NCI-H460 (cell line): Measurements from ENCODE around the gene ABHD10. TPM values are rescaled to one million over a fixed set of nuclear protein-coding genes. Genes with fewer than 3 reads are reported as not detected.
A peak's percentile ranks its signal among the peaks of the same experiment; 100 is the strongest.

Experiments used
- DNase-seq: peaks from one replicate; pipeline ENCODE4 v3.0.0-alpha.2; 2016; ENCODE audit warnings: low read depth; ENCODE audit errors: extremely low read depth
- total RNA-seq: library from RNA; depleted of rRNA; stranded (reverse); fragments of >200 nt; shearing (Covaris generic); gene quantifications from 2 replicates; pipeline ENCODE4 v1.2.3, GENCODE V29; 2014

ABHD10 gene
- total RNA-seq, 1 experiment from 2014 or later = 68.6 TPM

- DNase-seq = no peak
These were observed 20.9 kb downstream of the ABHD10 start for GRCh38 chr3:111999484-112000324.

- DNase-seq = no peak
These were observed 21.5 kb downstream of the ABHD10 start for GRCh38 chr3:112000367-112000771.

- no peak for DNase-seq
These were observed 22.1 kb downstream of the ABHD10 start for GRCh38 chr3:112000966-112001365.

- DNase-seq = no peak
These were observed 22.7 kb downstream of the ABHD10 start for GRCh38 chr3:112001526-112001925.

DNA sequence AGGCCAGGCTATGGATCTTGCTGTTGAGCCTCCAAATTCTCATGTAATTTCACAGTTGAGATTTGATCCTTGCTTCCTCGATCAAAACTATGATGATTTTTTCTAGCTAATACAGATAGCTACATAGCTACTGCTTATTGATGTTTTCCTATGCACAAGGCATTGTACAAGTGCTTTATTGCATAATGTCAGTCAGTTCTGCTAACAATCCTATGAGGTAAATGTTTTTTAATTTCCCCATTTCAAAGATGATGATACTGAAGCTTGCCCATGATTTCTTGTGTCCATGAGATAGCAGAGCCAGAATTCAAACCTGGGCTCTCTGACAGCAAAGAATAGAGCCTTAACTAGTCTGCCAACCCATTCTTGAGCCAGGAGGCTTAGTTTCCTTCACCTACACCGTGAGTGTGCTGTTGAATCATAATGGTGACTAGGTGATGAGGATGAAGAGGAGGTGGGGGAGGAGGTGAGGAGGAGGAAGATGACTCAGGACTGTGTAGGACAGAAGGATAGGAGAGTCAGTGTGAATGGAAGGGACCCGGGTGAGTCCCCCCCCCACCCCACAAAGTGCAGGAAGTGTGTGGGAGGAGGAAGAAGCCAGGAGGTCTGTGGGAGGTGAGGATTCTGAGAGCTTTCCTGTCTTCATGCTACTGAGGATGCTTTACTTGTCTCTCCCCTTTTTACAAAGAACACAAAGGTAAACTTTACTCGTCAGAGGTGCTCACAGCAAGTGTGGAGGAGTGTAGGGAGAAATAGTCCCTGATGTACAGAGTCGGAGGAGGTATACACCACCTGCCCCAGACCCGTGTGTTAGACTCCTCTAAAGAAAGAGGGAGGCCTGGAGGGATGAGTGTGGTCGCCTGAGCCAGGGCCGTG is 23.5 kb downstream of the ABHD10 start:
- no peak for DNase-seq

GRCh38 chr3:112003321-112004080 is 24.7 kb downstream of the ABHD10 start:
- no peak for DNase-seq

DNA sequence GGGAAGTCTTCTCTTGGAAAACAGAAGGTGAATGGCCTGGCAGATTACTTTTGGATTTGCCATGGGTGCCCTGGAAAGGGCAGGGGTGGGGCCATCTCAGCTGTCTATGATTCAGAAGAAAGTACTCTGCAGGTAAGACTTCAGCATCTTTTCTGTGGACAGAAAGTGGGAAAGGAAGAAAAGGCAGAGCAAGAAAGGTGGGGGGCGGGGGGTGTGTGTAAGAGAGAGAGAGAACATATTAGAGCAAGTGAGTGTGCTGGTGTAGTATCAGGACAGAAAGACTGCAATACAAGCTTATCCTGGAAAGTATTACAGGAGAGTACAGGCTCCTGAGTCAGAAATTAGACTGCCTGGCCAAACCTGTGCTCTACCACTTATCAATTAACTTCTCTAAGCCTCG is 25.4 kb downstream of the ABHD10 start:
- DNase-seq = no peak

- no peak for DNase-seq
These were observed 25.8 kb downstream of the ABHD10 start for GRCh38 chr3:112004669-112005068.

- DNase-seq = no peak
These were observed 26.4 kb downstream of the ABHD10 start for GRCh38 chr3:112005091-112005672.

DNA sequence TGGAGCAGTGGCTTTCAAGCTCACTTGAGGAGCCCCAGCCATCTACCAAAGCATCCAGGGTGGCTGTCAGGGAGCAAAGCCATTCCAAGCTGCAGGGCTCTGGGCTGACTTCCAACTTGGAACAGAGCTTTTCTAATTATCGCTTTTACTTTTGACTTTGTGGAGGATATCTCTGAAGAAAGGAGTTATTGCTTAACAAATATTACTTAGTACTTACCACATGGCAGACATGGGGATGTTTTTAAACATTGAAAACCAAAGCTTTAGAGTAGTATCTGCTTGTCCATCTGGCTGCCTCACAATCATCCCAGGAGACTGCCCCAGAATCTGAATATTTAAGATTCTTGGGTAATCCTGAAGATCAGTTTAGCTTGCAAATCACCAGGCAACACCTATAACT is 28.8 kb downstream of the ABHD10 start:
- no peak for DNase-seq

DNA sequence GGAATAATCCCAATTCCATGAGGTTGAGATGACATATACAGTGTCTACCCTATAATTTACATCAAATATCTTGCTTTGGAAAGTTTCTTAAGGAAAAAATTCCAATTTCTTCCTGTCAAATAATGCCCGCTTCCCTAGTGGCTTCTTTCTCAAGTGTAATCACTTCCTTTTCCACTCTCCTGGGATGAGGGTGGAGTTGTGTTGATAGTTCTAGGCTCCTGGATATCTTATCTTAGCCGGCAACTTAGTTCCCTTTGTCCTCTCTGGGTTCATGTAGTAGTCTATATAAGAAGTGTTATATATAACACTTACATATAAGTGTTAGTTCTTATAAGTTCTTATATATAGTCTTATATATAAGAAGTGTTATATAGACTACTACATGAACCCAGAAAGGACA is 30.8 kb downstream of the ABHD10 start:
- no peak for DNase-seq

GRCh38 chr3:112010636-112011035 is 31.8 kb downstream of the ABHD10 start:
- no peak for DNase-seq

GRCh38 chr3:112011376-112011940 is 32.6 kb downstream of the ABHD10 start:
- DNase-seq = no peak

GRCh38 chr3:112012205-112012992 is 33.6 kb downstream of the ABHD10 start:
- no peak for DNase-seq

GRCh38 chr3:112013058-112013783 is 34.4 kb downstream of the ABHD10 start:
- peak; percentile 68 for DNase-seq

DNA sequence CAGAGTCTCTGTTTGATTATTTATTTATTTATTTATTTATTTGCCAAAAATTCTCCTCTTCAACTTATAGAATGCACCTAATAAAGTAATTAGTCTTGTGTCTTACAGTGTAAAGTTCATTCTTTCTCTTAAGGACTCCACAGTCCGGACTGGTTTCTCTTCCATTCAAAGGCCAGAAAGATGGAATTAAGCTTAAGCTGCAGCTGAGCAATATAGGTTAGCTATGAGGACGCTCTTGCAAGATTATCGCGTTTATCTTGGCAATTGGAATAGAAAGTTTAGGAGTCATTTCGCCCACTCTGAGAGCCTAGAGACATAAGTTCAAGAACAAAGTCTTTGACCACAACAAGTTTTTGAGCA is 34.9 kb downstream of the ABHD10 start:
- DNase-seq = no peak

DNA sequence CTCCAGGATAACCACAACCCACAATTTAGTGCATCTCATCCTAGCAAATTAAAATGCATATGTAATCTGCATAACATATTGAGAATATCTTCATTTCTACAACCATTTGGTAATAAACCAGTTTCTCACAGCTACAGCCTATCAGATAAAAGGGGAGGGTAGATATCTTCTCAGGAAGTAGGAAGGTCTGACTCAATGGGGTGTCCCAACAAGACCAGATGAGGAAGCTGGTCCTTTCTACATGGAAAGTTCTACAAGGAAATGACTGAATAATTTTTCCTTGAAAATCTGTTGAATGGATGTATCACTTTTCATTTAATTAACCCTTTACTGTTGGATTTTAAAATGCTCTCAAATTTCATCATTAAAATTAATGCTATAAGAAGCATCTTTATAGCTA is 38.3 kb downstream of the ABHD10 start:
- DNase-seq = no peak

- no peak for DNase-seq
These were observed 39.9 kb downstream of the ABHD10 start for GRCh38 chr3:112018712-112019111.

- no peak for DNase-seq
These were observed 40.9 kb downstream of the ABHD10 start for GRCh38 chr3:112019716-112020115.
